NOMO-1 treated with DMSO at 0.1 percent for 48 hours (cell line): ENCODE measurements around the gene ALG2.

Experiments used
- DNase-seq: peaks from one replicate; lab custom pipeline; 2025; ENCODE audit not compliant: unreplicated experiment; lab: John Stamatoyannopoulos, UW

The ALG2 gene

GRCh38 chr9:99193466-99193821 lies 28.3 kb downstream of the ALG2 start:
- peak; percentile 33 for DNase-seq

- no peak for DNase-seq
Observed at GRCh38 chr9:99192786-99193465, 28.8 kb downstream of the ALG2 start.

GRCh38 chr9:99190597-99191283 lies 31.0 kb downstream of the ALG2 start:
- DNase-seq: no peak

GRCh38 chr9:99189887-99190596 lies 31.7 kb downstream of the ALG2 start:
- no peak for DNase-seq

- DNase-seq: no peak
Observed at GRCh38 chr9:99189186-99189585, 32.6 kb downstream of the ALG2 start.

GRCh38 chr9:99187311-99187710 lies 34.4 kb downstream of the ALG2 start:
- peak; percentile 48 for DNase-seq

- DNase-seq: no peak
Observed at GRCh38 chr9:99185934-99186333, 35.8 kb downstream of the ALG2 start.

GRCh38 chr9:99185348-99185632 lies 36.5 kb downstream of the ALG2 start:
- DNase-seq: no peak

- peak; percentile 68 for DNase-seq
Observed at GRCh38 chr9:99184475-99185347, 37.0 kb downstream of the ALG2 start.

GRCh38 chr9:99184110-99184474 lies 37.6 kb downstream of the ALG2 start:
- DNase-seq: no peak

GRCh38 chr9:99183616-99184015 lies 38.1 kb downstream of the ALG2 start:
- DNase-seq: no peak

GRCh38 chr9:99182356-99182755 lies 39.4 kb downstream of the ALG2 start:
- DNase-seq: no peak

- no peak for DNase-seq
Observed at GRCh38 chr9:99181621-99182020, 40.1 kb downstream of the ALG2 start.

- no peak for DNase-seq
Observed at GRCh38 chr9:99181206-99181605, 40.5 kb downstream of the ALG2 start.

- no peak for DNase-seq
Observed at GRCh38 chr9:99180662-99181061, 41.1 kb downstream of the ALG2 start.

GRCh38 chr9:99180199-99180598 lies 41.5 kb downstream of the ALG2 start:
- DNase-seq: no peak

- DNase-seq: no peak
Observed at GRCh38 chr9:99178912-99179872, 42.5 kb downstream of the ALG2 start.

GRCh38 chr9:99177576-99178366 lies 44.0 kb downstream of the ALG2 start:
- DNase-seq: no peak

GRCh38 chr9:99176527-99177013 lies 45.2 kb downstream of the ALG2 start:
- no peak for DNase-seq
